OCI-LY7 (cell line): Measurements from ENCODE around the gene IQCK.

Experiments
- EZH2phosphoT487 ChIP-seq: fragments of 200-600 bp; sonication (generic); IDR thresholded peaks from 2 replicates; pipeline ENCODE4 v1.6.1; 2018; ENCODE audit warnings: low read depth, borderline replicate concordance, mild to moderate bottlenecking, mixed run types, antibody characterized with exemption, low read length, moderate library complexity, mixed read lengths
- TF ChIP-seq, protein P1 (sequence below): fragments of 200-600 bp; sonication (generic); conservative IDR thresholded peaks from 2 replicates; pipeline ENCODE4 v1.5.1; 2014; ENCODE audit warnings: mild to moderate bottlenecking, antibody characterized with exemption, low read length, moderate library complexity, mixed read lengths

DNA sequence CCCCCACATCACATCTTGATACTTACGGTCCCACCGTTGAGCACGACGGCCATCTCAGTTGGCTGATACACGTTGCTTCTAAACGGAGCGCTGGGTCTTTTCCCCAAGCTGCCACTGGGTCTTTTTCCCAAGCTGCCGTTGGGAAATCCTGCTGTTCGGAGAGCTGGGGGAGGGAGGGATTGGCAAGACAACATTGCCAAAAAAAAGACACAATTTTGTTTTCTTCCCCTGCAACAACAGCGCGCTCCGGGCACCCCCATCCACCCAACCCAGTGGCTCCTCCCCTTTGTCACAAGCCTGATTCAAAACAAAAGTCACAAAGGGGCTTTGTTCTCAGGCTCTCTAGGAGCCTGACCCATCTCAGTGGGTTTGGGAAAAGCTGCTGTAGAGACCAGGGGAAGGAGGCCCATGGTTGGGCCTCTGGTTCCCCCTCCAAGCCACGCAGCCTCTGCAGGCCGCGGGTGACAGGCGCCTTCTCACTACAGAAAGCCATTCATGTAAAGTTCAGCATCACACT lies 143.8 kb downstream of the IQCK start:
- TF ChIP-seq, protein P1, sequence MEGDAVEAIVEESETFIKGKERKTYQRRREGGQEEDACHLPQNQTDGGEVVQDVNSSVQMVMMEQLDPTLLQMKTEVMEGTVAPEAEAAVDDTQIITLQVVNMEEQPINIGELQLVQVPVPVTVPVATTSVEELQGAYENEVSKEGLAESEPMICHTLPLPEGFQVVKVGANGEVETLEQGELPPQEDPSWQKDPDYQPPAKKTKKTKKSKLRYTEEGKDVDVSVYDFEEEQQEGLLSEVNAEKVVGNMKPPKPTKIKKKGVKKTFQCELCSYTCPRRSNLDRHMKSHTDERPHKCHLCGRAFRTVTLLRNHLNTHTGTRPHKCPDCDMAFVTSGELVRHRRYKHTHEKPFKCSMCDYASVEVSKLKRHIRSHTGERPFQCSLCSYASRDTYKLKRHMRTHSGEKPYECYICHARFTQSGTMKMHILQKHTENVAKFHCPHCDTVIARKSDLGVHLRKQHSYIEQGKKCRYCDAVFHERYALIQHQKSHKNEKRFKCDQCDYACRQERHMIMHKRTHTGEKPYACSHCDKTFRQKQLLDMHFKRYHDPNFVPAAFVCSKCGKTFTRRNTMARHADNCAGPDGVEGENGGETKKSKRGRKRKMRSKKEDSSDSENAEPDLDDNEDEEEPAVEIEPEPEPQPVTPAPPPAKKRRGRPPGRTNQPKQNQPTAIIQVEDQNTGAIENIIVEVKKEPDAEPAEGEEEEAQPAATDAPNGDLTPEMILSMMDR: no peak
- TF ChIP-seq EZH2phosphoT487: no peak
